Activated CD4-positive, alpha-beta T cell treated with anti-CD3 and anti-CD28 coated beads, Interleukin-2, Interleukin-6, amounts not matched to agents 100 ng/mL and 50 ng/mL, durations not matched to agents 16 hours and 8 hours (primary cell): ENCODE data around the gene ZMAT2.
"Not testable (repeated sequence)": the region's sequence is repeated elsewhere in the genome, so short reads cannot be mapped to it uniquely, and the experiment has no call there.

ENCODE experiments used
- DNase-seq: peaks from one replicate; pipeline ENCODE4 v3.0.0-alpha.2; 2020

The ZMAT2 gene

GRCh38 chr5:140700177-140701144 lies at the start of gene ZMAT2:
ZMAT2 (plus strand) TSS chr5:140700447; CDS start chr5:140700461, 14 bp downstream.
- peak; percentile 96 for DNase-seq

GRCh38 chr5:140658870-140659269 lies 41.4 kb upstream of the ZMAT2 start:
- DNase-seq: no peak

DNA sequence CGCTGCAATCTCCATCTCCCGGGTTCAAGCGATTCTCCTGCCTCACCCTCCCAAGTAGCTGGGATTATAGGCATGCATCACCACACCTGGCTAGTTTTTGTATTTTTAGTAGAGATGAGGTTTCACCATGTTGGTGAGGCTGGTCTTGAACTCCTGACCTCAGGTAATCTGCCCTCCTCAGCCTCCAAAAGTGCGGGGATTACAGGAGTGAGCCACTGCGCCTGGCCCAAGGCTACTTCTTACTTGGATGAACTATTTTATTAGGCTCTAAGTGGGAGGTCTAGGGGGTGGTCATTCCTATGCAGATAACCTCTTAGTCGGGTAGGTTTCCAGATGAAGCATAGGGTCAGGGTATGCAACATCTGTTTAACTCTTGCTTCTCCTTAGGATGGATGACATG lies 39.9 kb upstream of the ZMAT2 start:
- DNase-seq: not testable (repeated sequence)

DNA sequence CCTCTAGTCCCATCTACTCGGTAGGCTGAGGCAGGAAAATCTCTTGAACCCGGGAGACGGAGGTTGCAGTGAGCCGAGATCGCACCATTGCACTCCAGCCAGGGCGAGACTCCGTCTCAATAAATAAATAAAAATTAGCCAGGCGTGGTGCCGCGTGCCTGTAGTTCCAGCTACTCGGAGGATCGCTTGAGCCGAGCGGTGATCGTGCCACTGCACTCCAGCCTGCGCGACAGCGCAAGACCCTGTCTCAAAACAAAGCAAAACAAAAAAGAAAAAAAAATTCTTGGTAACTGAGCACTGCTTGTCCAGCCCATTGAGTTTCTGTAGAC lies 36.3 kb upstream of the ZMAT2 start:
- DNase-seq: no peak

DNA sequence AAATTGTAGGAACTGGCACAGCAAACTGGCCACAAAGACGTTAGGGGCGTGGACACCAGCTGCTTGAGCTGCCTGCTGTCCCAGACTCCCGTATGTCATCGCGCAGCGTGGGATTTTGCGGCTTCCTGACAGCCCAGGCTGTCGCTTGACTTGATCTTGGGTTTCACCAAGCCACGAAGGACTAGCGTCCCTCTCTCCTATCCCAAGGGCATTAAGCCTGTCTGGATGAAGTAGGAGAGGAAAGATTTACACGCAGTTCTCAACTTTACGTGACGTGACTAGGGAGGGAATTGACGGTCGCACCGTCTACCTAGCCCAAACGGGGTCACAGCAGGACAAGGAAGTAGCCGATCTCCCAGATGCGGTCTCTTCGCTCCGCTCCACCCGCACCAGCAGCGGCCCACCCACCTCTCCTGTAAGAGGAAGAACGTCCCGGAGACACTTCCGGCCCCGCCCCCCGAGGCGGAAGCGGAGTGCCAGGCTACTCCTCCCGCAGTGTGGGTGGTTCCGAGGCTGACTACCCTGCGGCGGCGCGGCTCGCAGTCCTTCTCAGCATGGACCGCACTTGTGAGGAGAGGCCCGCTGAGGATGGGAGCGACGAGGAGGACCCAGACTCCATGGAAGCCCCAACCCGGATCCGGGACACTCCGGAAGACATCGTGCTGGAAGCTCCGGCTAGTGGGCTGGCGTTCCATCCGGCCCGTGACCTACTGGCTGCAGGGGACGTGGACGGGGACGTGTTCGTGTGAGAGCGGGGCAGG lies 35.7 kb upstream of the ZMAT2 start, which contains the start of gene WDR55:
WDR55 (plus strand) TSS at position 546 of the 761 bp plus-strand sequence; CDS start at position 555, 9 bp downstream.
- peak; percentile 97 for DNase-seq

- not testable (repeated sequence) for DNase-seq
These were observed 29.2 kb upstream of the ZMAT2 start for GRCh38 chr5:140671035-140671434.

DNA sequence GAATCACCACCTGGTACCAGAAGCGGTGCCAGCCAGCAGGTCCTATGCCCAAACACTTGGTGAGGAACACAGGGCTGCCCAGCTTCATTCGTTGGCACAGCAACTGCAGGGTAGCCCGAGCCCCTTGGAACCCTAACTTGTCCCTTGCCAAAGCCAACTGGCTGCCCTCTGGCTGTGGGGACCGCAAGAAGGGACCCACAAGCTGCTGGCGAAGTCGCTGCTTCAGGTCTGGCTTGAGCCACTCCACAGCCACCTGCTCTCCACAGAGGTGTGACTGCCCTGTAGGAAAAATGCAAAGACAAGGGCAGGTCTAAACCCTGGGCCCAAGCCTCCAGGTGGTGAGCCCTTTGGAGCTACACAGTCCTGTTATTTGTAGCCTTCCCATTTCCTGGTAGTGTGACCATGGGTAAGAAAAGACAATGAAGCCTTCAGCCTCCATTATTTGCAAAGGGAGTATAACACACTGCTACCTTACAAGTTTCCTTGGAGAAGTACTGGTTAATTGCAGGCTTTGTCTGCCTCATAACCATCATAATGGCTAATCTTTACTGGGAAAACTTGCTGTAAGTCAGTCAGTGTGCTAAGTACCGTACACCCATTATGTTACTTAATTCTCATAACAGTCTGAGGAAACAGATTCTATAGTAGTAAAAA lies 28.6 kb upstream of the ZMAT2 start:
- no peak for DNase-seq

DNA sequence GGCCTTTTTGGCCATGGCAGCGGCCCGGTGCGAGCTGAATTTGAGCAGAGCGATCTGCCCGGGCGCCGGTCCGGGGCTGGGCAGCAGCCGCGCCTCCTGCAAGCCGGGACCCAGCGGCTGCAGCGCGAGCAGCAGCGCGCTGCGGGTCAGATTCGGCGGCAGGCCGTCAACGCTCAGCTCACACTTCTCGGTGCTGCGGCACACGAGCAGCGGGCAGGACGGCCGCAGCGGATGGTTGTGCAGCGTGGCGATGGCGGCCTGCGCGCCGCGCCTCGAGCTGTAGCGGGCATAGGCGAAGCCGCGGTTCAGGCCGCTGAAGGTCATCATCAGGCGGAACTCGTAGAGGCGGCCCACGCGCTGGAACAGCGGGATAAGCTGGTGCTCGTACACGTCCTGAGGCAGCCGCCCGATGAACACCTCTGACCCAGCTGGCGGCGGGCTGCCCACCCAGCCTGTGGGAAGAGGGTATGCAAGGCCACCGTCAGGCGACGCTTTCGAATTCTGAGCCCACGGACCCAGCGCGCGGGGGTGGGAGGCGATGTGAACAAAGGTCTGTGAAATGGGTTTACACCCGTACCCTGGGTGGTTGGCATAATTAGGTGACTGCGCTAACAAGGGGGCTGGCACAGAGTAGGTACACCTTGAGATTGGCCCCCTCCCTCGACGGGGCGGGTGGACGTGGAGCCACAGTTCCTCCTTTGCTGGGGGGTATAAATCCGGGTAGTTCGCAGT lies 27.6 kb upstream of the ZMAT2 start:
- DNase-seq: no peak

- no peak for DNase-seq
These were observed 26.9 kb upstream of the ZMAT2 start, which contains the start of gene DND1 for GRCh38 chr5:140673187-140673976. DND1 (minus strand) TSS chr5:140673576; CDS start chr5:140673542, 34 bp downstream.

GRCh38 chr5:140674211-140674610 lies 26.0 kb upstream of the ZMAT2 start:
- DNase-seq: no peak

DNA sequence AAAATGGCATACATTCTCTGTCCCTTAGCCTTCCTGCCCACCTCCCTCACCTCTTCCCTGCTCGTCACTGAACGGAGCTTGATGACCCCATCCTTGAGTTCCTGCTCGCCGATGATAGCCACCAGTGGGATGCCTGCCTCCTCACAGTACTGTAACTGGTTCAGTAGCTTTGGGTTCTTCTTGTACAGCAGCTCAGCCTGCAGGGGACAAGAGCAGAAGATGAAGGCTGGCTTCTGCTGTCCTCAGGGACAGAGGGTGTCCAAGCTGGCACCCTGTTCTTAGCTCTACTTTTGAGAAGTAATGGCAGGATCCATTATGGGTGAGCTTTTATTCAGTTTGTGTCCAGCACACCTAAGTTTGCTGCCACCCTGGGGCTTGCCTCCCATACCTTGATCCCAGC lies 25.6 kb upstream of the ZMAT2 start:
- no peak for DNase-seq

- no peak for DNase-seq
These were observed 22.3 kb upstream of the ZMAT2 start for GRCh38 chr5:140677947-140678346.

DNA sequence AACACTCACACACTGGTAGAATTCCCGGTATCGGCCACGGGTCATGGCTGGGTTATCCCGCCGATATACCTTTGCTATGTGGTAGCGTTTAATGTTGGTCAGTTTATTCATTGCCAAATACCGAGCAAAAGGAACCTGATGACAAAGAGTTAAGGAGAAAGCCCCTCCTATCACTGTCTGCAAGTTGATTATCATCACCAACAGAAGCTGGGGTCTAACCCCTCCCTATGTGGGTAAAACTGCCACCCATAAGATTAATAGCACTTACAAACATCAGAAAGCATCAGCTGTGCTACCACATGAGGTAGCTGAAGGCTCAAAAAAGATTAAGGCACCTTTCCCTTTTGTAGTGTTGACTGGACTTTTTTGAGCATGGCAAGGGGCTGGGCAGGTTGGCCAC lies 21.3 kb upstream of the ZMAT2 start:
- no peak for DNase-seq

GRCh38 chr5:140690376-140690932 lies 9.8 kb upstream of the ZMAT2 start:
- no peak for DNase-seq

- peak; percentile 94 for DNase-seq
These were observed 9.0 kb upstream of the ZMAT2 start, which contains the start of the genes HARS1 and HARS2 for GRCh38 chr5:140690941-140691924. HARS1 (minus strand) TSS chr5:140691370; CDS start chr5:140691304, 66 bp downstream. HARS2 (plus strand) TSS chr5:140691455; CDS start chr5:140691649, 194 bp downstream.

GRCh38 chr5:140694276-140694675 lies 6.0 kb upstream of the ZMAT2 start:
- DNase-seq: no peak

DNA sequence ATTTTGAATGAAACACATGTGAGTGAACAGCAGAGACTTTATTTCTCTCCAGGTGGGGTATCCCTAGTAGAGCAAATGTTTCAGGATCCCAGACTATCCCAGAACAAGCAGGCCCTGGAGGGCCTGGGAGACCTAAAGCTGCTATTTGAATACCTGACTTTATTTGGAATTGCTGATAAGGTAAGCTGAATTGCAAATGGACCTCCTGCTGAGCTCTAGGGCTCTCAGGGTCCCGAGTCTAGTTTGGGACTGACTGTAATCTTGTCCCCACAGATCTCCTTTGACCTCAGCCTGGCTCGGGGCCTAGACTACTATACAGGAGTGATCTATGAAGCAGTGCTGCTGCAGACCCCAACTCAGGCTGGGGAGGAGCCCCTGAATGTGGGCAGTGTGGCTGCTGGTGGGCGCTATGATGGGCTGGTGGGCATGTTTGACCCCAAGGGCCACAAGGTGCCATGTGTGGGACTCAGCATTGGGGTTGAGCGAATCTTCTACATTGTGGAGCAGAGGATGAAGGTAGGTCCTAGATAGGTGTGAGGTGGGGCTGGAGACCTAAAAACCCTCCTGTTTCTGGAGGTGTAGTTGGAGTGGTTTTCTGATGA lies 3.3 kb upstream of the ZMAT2 start:
- DNase-seq: no peak

DNA sequence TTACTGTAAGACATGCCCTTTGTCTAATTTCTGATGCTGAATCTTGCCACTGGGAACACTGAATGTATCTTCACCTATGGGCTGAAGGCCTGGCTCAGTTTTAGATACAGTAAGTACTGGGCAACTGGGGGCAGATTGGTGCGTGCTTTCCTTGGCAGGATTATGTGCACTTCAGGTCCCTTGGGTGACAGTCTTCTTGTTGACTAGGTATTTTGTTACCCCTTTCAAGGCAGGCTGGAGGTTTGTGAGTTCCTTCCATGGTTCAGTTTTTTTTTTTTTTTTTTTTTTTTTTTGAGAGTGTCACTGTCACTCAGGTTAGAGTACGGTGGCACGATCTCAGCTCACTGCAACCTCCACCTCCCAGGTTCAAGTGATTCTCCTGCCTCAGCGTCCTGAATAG lies 7.6 kb downstream of the ZMAT2 start:
- DNase-seq: no peak

- not testable (repeated sequence) for DNase-seq
These were observed 8.5 kb downstream of the ZMAT2 start for GRCh38 chr5:140708787-140709186.
